Gastrocnemius medialis (tissue), 4 donors: Measurements from ENCODE around the gene KRTAP20-4.

Experiments
- POLR2A ChIP-seq, 2 donors: fragments of 450-650 bp; IDR thresholded peaks; one replicate each; pipeline ENCODE4 v1.6.1; 2017; ENCODE audit warnings: antibody characterized with exemption in 2 of 2, mild to moderate bottlenecking in 2 of 2, moderate library complexity in 2 of 2
- TF ChIP-seq, protein P1 (sequence below), 5 experiments: fragments of 450-650 bp in 3 of 5; fragments of 200-600 bp in 2 of 5; sonication (generic) in 2 of 5; IDR thresholded peaks in 4 of 5; conservative IDR thresholded peaks in 1 of 5; 1 replicate in 4 of 5; 2 replicates in 1 of 5; pipeline ENCODE4 v1.5.1; 2016 to 2019; ENCODE audit warnings: antibody characterized with exemption in 5 of 5, mild to moderate bottlenecking in 3 of 5, moderate library complexity in 3 of 5

DNA sequence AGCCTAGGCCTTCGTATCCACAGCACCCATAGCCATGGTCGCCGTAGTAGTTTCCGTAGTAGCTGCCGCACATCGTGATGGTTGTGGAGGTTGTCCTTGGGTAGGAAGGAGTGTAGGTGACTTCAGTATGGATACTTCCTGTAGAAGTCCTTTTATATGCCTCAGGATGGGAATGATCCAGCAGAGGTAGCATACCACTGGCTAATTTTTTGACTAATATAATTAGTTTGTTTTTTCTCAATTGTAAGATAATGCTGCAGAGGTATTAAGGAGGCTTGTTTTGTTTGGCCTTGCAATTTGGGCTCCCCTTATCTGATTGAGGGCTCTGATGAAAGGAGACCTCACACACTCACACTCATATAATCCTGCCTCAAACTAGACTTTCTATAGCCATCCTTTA, 21.6 kb upstream of the KRTAP20-4 start, which contains the start of gene KRTAP6-2:
- no peak for TF ChIP-seq POLR2A (IDR thresholded peaks at IDR 0.05)
- TF ChIP-seq, protein P1, sequence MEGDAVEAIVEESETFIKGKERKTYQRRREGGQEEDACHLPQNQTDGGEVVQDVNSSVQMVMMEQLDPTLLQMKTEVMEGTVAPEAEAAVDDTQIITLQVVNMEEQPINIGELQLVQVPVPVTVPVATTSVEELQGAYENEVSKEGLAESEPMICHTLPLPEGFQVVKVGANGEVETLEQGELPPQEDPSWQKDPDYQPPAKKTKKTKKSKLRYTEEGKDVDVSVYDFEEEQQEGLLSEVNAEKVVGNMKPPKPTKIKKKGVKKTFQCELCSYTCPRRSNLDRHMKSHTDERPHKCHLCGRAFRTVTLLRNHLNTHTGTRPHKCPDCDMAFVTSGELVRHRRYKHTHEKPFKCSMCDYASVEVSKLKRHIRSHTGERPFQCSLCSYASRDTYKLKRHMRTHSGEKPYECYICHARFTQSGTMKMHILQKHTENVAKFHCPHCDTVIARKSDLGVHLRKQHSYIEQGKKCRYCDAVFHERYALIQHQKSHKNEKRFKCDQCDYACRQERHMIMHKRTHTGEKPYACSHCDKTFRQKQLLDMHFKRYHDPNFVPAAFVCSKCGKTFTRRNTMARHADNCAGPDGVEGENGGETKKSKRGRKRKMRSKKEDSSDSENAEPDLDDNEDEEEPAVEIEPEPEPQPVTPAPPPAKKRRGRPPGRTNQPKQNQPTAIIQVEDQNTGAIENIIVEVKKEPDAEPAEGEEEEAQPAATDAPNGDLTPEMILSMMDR (IDR thresholded peaks at IDR 0.05 in 4 of 5, conservative IDR thresholded peaks at IDR 0.05 in 1 of 5) = no peak
